Mononuclear cell (primary cell): ENCODE measurements around the gene FERD3L. TPM values are rescaled to one million over a fixed set of nuclear protein-coding genes. Genes with fewer than 3 reads are reported as not detected.

ENCODE experiments used
- H3K27me3 ChIP-seq: 2 replicates; pipeline ENCODE4 v1.6.0; 2011; ENCODE audit warnings: low read length, control low read depth; ENCODE audit not compliant: insufficient read depth
- H3K4me1 ChIP-seq: 2 replicates; pipeline ENCODE4 v1.5.1; 2011; ENCODE audit warnings: mild to moderate bottlenecking, low read length, control low read depth; ENCODE audit not compliant: insufficient read depth
- H3K4me3 ChIP-seq: 2 replicates; pipeline ENCODE4 v1.5.1; 2011; ENCODE audit warnings: mild to moderate bottlenecking, low read length, moderate library complexity
- H3K9me3 ChIP-seq: 2 replicates; pipeline ENCODE4 v1.5.1; 2011; ENCODE audit warnings: low read depth, mild to moderate bottlenecking, control low read depth, low read length
- total RNA-seq: library from RNA; depleted of rRNA; stranded (reverse); fragments of >200 nt; gene quantifications from one replicate; pipeline ENCODE4 v1.2.3, GENCODE V29; 2012

Gene FERD3L
- total RNA-seq, 1 donor, result not detected

- H3K27me3 ChIP-seq, result peaks cover 100% of the 10 kb centered on the region
- H3K4me3 ChIP-seq, result no peak overlapping the region
- H3K9me3 ChIP-seq, result no peaks in the 10 kb centered on the region
- peaks cover 23% of the 10 kb centered on the region for H3K4me1 ChIP-seq
Observed at GRCh38 chr7:19110776-19111175, 34.4 kb downstream of the FERD3L start.

GRCh38 chr7:19110026-19110730 lies 35.0 kb downstream of the FERD3L start:
- peaks cover 100% of the 10 kb centered on the region for H3K27me3 ChIP-seq
- H3K9me3 ChIP-seq, result no peaks in the 10 kb centered on the region
- peaks cover 23% of the 10 kb centered on the region for H3K4me1 ChIP-seq
- H3K4me3 ChIP-seq, result no peak overlapping the region

GRCh38 chr7:19109000-19109946 lies 35.9 kb downstream of the FERD3L start:
- H3K4me3 ChIP-seq, result no peak overlapping the region
- H3K9me3 ChIP-seq, result no peaks in the 10 kb centered on the region
- H3K27me3 ChIP-seq, result peaks cover 100% of the 10 kb centered on the region
- peaks cover 23% of the 10 kb centered on the region for H3K4me1 ChIP-seq

- no peak overlapping the region for H3K4me3 ChIP-seq
- peaks cover 23% of the 10 kb centered on the region for H3K4me1 ChIP-seq
- no peaks in the 10 kb centered on the region for H3K9me3 ChIP-seq
- peaks cover 93% of the 10 kb centered on the region for H3K27me3 ChIP-seq
Observed at GRCh38 chr7:19107356-19108146, 37.7 kb downstream of the FERD3L start.

- H3K27me3 ChIP-seq, result peaks cover 93% of the 10 kb centered on the region
- H3K4me3 ChIP-seq, result no peak overlapping the region
- peaks cover 17% of the 10 kb centered on the region for H3K4me1 ChIP-seq
- no peaks in the 10 kb centered on the region for H3K9me3 ChIP-seq
Observed at GRCh38 chr7:19107081-19107355, 38.2 kb downstream of the FERD3L start.

GRCh38 chr7:19106241-19107080 lies 38.8 kb downstream of the FERD3L start:
- Histone ChIP-seq H3K9me3 (no peaks in the 10 kb centered on the region), H3K27me3 (peaks cover 91% of the 10 kb centered on the region), H3K4me3 (no peak overlapping the region), H3K4me1 (peaks cover 17% of the 10 kb centered on the region)

- peaks cover 86% of the 10 kb centered on the region for H3K27me3 ChIP-seq
- peaks cover 17% of the 10 kb centered on the region for H3K4me1 ChIP-seq
- no peak overlapping the region for H3K4me3 ChIP-seq
- no peaks in the 10 kb centered on the region for H3K9me3 ChIP-seq
Observed at GRCh38 chr7:19105546-19105945, 39.7 kb downstream of the FERD3L start.

- Histone ChIP-seq H3K9me3 (no peaks in the 10 kb centered on the region), H3K27me3 (peaks cover 82% of the 10 kb centered on the region), H3K4me3 (no peak overlapping the region), H3K4me1 (peaks cover 17% of the 10 kb centered on the region)
Observed at GRCh38 chr7:19104811-19105210, 40.4 kb downstream of the FERD3L start.

GRCh38 chr7:19102884-19103283 lies 42.3 kb downstream of the FERD3L start:
- Histone ChIP-seq H3K27me3 (peaks cover 71% of the 10 kb centered on the region), H3K4me1 (peaks cover 17% of the 10 kb centered on the region), H3K4me3 (no peak overlapping the region)

GRCh38 chr7:19101909-19102308 lies 43.3 kb downstream of the FERD3L start:
- Histone ChIP-seq H3K4me3 (no peak overlapping the region), H3K9me3 (no peaks in the 10 kb centered on the region), H3K4me1 (peaks cover 7% of the 10 kb centered on the region), H3K27me3 (peaks cover 61% of the 10 kb centered on the region)

More at GRCh38 chr7:19102884-19103283, 42.3 kb downstream of the FERD3L start:
- H3K9me3 ChIP-seq, result no peaks in the 10 kb centered on the region

GRCh38 chr7:19101472-19101871 lies 43.7 kb downstream of the FERD3L start:
- H3K4me3 ChIP-seq, result no peak overlapping the region
- H3K4me1 ChIP-seq, result peaks cover 4% of the 10 kb centered on the region
- H3K27me3 ChIP-seq, result peaks cover 57% of the 10 kb centered on the region
- H3K9me3 ChIP-seq, result no peaks in the 10 kb centered on the region

- H3K4me3 ChIP-seq, result no peak overlapping the region
- no peaks in the 10 kb centered on the region for H3K4me1 ChIP-seq
- H3K27me3 ChIP-seq, result peaks cover 48% of the 10 kb centered on the region
- H3K9me3 ChIP-seq, result no peaks in the 10 kb centered on the region
Observed at GRCh38 chr7:19099924-19100323, 45.3 kb downstream of the FERD3L start.

- peaks cover 42% of the 10 kb centered on the region for H3K27me3 ChIP-seq
- no peaks in the 10 kb centered on the region for H3K4me1 ChIP-seq
- no peak overlapping the region for H3K4me3 ChIP-seq
- H3K9me3 ChIP-seq, result no peaks in the 10 kb centered on the region
Observed at GRCh38 chr7:19099194-19099593, 46.0 kb downstream of the FERD3L start.

GRCh38 chr7:19098510-19098909 lies 46.7 kb downstream of the FERD3L start:
- Histone ChIP-seq H3K4me3 (no peak overlapping the region), H3K9me3 (no peaks in the 10 kb centered on the region), H3K27me3 (peaks cover 41% of the 10 kb centered on the region), H3K4me1 (no peaks in the 10 kb centered on the region)
